Stimulated activated CD4-positive, alpha-beta T cell treated with anti-CD3 and anti-CD28 coated beads, Interleukin-4, amount 100 ng/mL, for 1 hour (primary cell): ENCODE measurements around the gene CARD11.

ENCODE experiments used
- DNase-seq: peaks from one replicate; pipeline ENCODE4 v3.0.0-alpha.2; 2020

Gene CARD11

GRCh38 chr7:2979951-2980350, 63.7 kb downstream of the CARD11 start:
- DNase-seq, result no peak

GRCh38 chr7:2979201-2979631, 64.5 kb downstream of the CARD11 start:
- no peak for DNase-seq

- peak; percentile 88 for DNase-seq
Observed at GRCh38 chr7:2978408-2978807, 65.3 kb downstream of the CARD11 start.

GRCh38 chr7:2975821-2976371, 67.8 kb downstream of the CARD11 start:
- no peak for DNase-seq

- DNase-seq, result no peak
Observed at GRCh38 chr7:2974093-2974819, 69.4 kb downstream of the CARD11 start.

GRCh38 chr7:2972835-2973161, 70.9 kb downstream of the CARD11 start:
- no peak for DNase-seq

GRCh38 chr7:2971914-2972834, 71.5 kb downstream of the CARD11 start:
- no peak for DNase-seq

GRCh38 chr7:2970861-2971260, 72.8 kb downstream of the CARD11 start:
- no peak for DNase-seq

- DNase-seq, result no peak
Observed at GRCh38 chr7:2970307-2970664, 73.4 kb downstream of the CARD11 start.

- no peak for DNase-seq
Observed at GRCh38 chr7:2969398-2970306, 74.0 kb downstream of the CARD11 start.

- DNase-seq, result no peak
Observed at GRCh38 chr7:2968616-2969397, 74.9 kb downstream of the CARD11 start.

- no peak for DNase-seq
Observed at GRCh38 chr7:2968176-2968575, 75.5 kb downstream of the CARD11 start.

- DNase-seq, result no peak
Observed at GRCh38 chr7:2967705-2968104, 76.0 kb downstream of the CARD11 start.

- DNase-seq, result no peak
Observed at GRCh38 chr7:2967253-2967652, 76.4 kb downstream of the CARD11 start.

GRCh38 chr7:2966466-2967078, 77.1 kb downstream of the CARD11 start:
- DNase-seq, result no peak

- no peak for DNase-seq
Observed at GRCh38 chr7:2965745-2966270, 77.9 kb downstream of the CARD11 start.

GRCh38 chr7:2965301-2965700, 78.4 kb downstream of the CARD11 start:
- no peak for DNase-seq

- DNase-seq, result no peak
Observed at GRCh38 chr7:2964208-2964607, 79.5 kb downstream of the CARD11 start.

- DNase-seq, result no peak
Observed at GRCh38 chr7:2962865-2963264, 80.8 kb downstream of the CARD11 start.

- DNase-seq, result no peak
Observed at GRCh38 chr7:2959828-2960599, 83.7 kb downstream of the CARD11 start.
